ENCODE results near the gene SOCS7.

Gene SOCS7

GRCh38 chr17:38357486-38358123 lies 6.0 kb downstream of the SOCS7 start:
- no peak overlapping the region for H2AFZ ChIP-seq (ENCODE audit: low read length)
- no peaks in the 10 kb centered on the region for H4K20me1 ChIP-seq (ENCODE audit: insufficient read depth, low read length)
- no peaks in the 10 kb centered on the region for H3K36me3 ChIP-seq (replicated peaks; ENCODE audit: insufficient read depth, low read length)
- no peak for TF ChIP-seq EZH2 (optimal IDR thresholded peaks at IDR 0.05; ENCODE audit: low read depth, low read length)
- TF ChIP-seq EZH2phosphoT487 (IDR thresholded peaks at IDR 0.05; ENCODE audit: low read length): no peak
- TF ChIP-seq CTCF (IDR thresholded peaks at IDR 0.05; ENCODE audit: low read length): no peak
- no peak overlapping the region for H3K27ac ChIP-seq (ENCODE audit: low read length)
- peaks cover 4% of the 10 kb centered on the region; the same call in 1 of the 2 replicates for H3K4me1 ChIP-seq (ENCODE audit: low read length)
- H3K4me3 ChIP-seq (ENCODE audit: low read length): no peak overlapping the region
- H3F3A ChIP-seq (ENCODE audit: insufficient read depth, low read length): no peaks in the 10 kb centered on the region
- no peaks in the 10 kb centered on the region for H3K9me2 ChIP-seq (replicated peaks; ENCODE audit: insufficient read depth, low read length)
- H3K27me3 ChIP-seq (replicated peaks; ENCODE audit: insufficient read depth, low read length): no peaks in the 10 kb centered on the region
- no peak overlapping the region for H3K9ac ChIP-seq (ENCODE audit: low read length)
- DNase-seq: no peak
- no peak overlapping the region for H3K4me2 ChIP-seq (ENCODE audit: low read depth, low read length)
- H3K79me2 ChIP-seq (ENCODE audit: low read length): no peaks in the 10 kb centered on the region
- H3K9me3 ChIP-seq (replicated peaks; ENCODE audit: insufficient read depth, low read length): no peaks in the 10 kb centered on the region

GRCh38 chr17:38358586-38359513 lies 7.2 kb downstream of the SOCS7 start:
- H3K79me2 ChIP-seq (ENCODE audit: low read length): no peaks in the 10 kb centered on the region
- no peak for TF ChIP-seq EZH2 (optimal IDR thresholded peaks at IDR 0.05; ENCODE audit: low read depth, low read length)
- TF ChIP-seq EZH2phosphoT487 (IDR thresholded peaks at IDR 0.05; ENCODE audit: low read length): no peak
- TF ChIP-seq CTCF (IDR thresholded peaks at IDR 0.05; ENCODE audit: low read length): no peak
- DNase-seq: no peak
- H4K20me1 ChIP-seq (ENCODE audit: insufficient read depth, low read length): no peaks in the 10 kb centered on the region
- no peak overlapping the region for H3K4me2 ChIP-seq (ENCODE audit: low read depth, low read length)
- H3K27me3 ChIP-seq (replicated peaks; ENCODE audit: insufficient read depth, low read length): no peaks in the 10 kb centered on the region
- H3K9me3 ChIP-seq (replicated peaks; ENCODE audit: insufficient read depth, low read length): no peaks in the 10 kb centered on the region
- H2AFZ ChIP-seq (ENCODE audit: low read length): no peak overlapping the region
- no peaks in the 10 kb centered on the region for H3F3A ChIP-seq (ENCODE audit: insufficient read depth, low read length)
- no peaks in the 10 kb centered on the region for H3K36me3 ChIP-seq (replicated peaks; ENCODE audit: insufficient read depth, low read length)
- H3K9ac ChIP-seq (ENCODE audit: low read length): no peak overlapping the region
- no peaks in the 10 kb centered on the region for H3K9me2 ChIP-seq (replicated peaks; ENCODE audit: insufficient read depth, low read length)
- H3K4me3 ChIP-seq (ENCODE audit: low read length): no peak overlapping the region
- no peak overlapping the region for H3K27ac ChIP-seq (ENCODE audit: low read length)
- H3K4me1 ChIP-seq (ENCODE audit: low read length): no peaks in the 10 kb centered on the region

GRCh38 chr17:38361694-38362465 lies 10.2 kb downstream of the SOCS7 start:
- Histone ChIP-seq H3K9me3 (replicated peaks; ENCODE audit: insufficient read depth, low read length) (no peaks in the 10 kb centered on the region), H3K36me3 (replicated peaks; ENCODE audit: insufficient read depth, low read length) (no peaks in the 10 kb centered on the region), H3K4me2 (ENCODE audit: low read depth, low read length) (no peak overlapping the region), H3K9ac (ENCODE audit: low read length) (no peak overlapping the region), H3K4me3 (ENCODE audit: low read length) (no peak overlapping the region), H3K79me2 (ENCODE audit: low read length) (no peaks in the 10 kb centered on the region), H3K27ac (ENCODE audit: low read length) (no peak overlapping the region), H4K20me1 (ENCODE audit: insufficient read depth, low read length) (no peaks in the 10 kb centered on the region), H3F3A (ENCODE audit: insufficient read depth, low read length) (no peaks in the 10 kb centered on the region), H3K4me1 (ENCODE audit: low read length) (no peaks in the 10 kb centered on the region), H3K27me3 (replicated peaks; ENCODE audit: insufficient read depth, low read length) (no peaks in the 10 kb centered on the region), H3K9me2 (replicated peaks; ENCODE audit: insufficient read depth, low read length) (no peaks in the 10 kb centered on the region), H2AFZ (ENCODE audit: low read length) (no peak overlapping the region)
- TF ChIP-seq CTCF (IDR thresholded peaks at IDR 0.05; ENCODE audit: low read length): no peak
- no peak for TF ChIP-seq EZH2 (optimal IDR thresholded peaks at IDR 0.05; ENCODE audit: low read depth, low read length)
- no peak for TF ChIP-seq EZH2phosphoT487 (IDR thresholded peaks at IDR 0.05; ENCODE audit: low read length)
- no peak for DNase-seq
